ENCODE measurements around the gene SERPINI2. TPM values are rescaled to one million over a fixed set of nuclear protein-coding genes. Genes with fewer than 3 reads are reported as not detected.
"Not testable (repeated sequence)": the region's sequence is repeated elsewhere in the genome, so short reads cannot be mapped to it uniquely, and the experiment has no call there.

Gene SERPINI2
- total RNA-seq, 1 experiment from 2014 or later, result not detected

- DNase-seq, result no peak
- H3K4me1 Mint-ChIP-seq (ENCODE audit: low read depth, unreplicated experiment), result no peaks in the 10 kb centered on the region
- intact Hi-C loops (cut with micrococcal nuclease; ENCODE audit: unreplicated experiment), result no loop called here
- CTCF ChIA-PET, result no interaction called here
- no TSS peak for BruUV-seq (replicated peaks)
- no peaks in the 10 kb centered on the region for H3K36me3 Mint-ChIP-seq (ENCODE audit: insufficient read depth, unreplicated experiment)
- H3K4me3 Mint-ChIP-seq (ENCODE audit: low read depth, unreplicated experiment), result no peak overlapping the region
- H3K27me3 Mint-ChIP-seq (ENCODE audit: unreplicated experiment), result no peaks in the 10 kb centered on the region
- no peaks in the 10 kb centered on the region for H3K9me3 Mint-ChIP-seq (ENCODE audit: low read depth, unreplicated experiment)
- TF ChIP-seq, protein P1, sequence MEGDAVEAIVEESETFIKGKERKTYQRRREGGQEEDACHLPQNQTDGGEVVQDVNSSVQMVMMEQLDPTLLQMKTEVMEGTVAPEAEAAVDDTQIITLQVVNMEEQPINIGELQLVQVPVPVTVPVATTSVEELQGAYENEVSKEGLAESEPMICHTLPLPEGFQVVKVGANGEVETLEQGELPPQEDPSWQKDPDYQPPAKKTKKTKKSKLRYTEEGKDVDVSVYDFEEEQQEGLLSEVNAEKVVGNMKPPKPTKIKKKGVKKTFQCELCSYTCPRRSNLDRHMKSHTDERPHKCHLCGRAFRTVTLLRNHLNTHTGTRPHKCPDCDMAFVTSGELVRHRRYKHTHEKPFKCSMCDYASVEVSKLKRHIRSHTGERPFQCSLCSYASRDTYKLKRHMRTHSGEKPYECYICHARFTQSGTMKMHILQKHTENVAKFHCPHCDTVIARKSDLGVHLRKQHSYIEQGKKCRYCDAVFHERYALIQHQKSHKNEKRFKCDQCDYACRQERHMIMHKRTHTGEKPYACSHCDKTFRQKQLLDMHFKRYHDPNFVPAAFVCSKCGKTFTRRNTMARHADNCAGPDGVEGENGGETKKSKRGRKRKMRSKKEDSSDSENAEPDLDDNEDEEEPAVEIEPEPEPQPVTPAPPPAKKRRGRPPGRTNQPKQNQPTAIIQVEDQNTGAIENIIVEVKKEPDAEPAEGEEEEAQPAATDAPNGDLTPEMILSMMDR (IDR thresholded peaks at IDR 0.05; ENCODE audit: unreplicated experiment), result no peak
- H3K27ac Mint-ChIP-seq (ENCODE audit: unreplicated experiment), result no peak overlapping the region
These were observed 32.6 kb downstream of the SERPINI2 start for GRCh38 chr3:167441256-167441655.

GRCh38 chr3:167437428-167438139 is 36.3 kb downstream of the SERPINI2 start:
- CTCF ChIA-PET, result no interaction called here
- BruUV-seq (replicated peaks), result no TSS peak
- H3K27ac Mint-ChIP-seq (ENCODE audit: unreplicated experiment), result no peak overlapping the region

GRCh38 chr3:167426962-167427361 is 46.9 kb downstream of the SERPINI2 start:
- H3K36me3 Mint-ChIP-seq (ENCODE audit: insufficient read depth, unreplicated experiment); DNase-seq; H3K4me3 Mint-ChIP-seq (ENCODE audit: low read depth, unreplicated experiment); intact Hi-C loops (cut with micrococcal nuclease; ENCODE audit: unreplicated experiment); H3K27ac Mint-ChIP-seq (ENCODE audit: unreplicated experiment); CTCF ChIA-PET; BruUV-seq (replicated peaks); H3K4me1 Mint-ChIP-seq (ENCODE audit: low read depth, unreplicated experiment); H3K9me3 Mint-ChIP-seq (ENCODE audit: low read depth, unreplicated experiment): not testable (repeated sequence)
- peaks cover 22% of the 10 kb centered on the region for H3K27me3 Mint-ChIP-seq (ENCODE audit: unreplicated experiment)

More at GRCh38 chr3:167437428-167438139, 36.3 kb downstream of the SERPINI2 start:
- H3K27me3 Mint-ChIP-seq (ENCODE audit: unreplicated experiment), result peaks cover 4% of the 10 kb centered on the region
- H3K4me1 Mint-ChIP-seq (ENCODE audit: low read depth, unreplicated experiment), result no peaks in the 10 kb centered on the region
- DNase-seq, result no peak
- TF ChIP-seq, protein P1 (IDR thresholded peaks at IDR 0.05; ENCODE audit: unreplicated experiment), result no peak
- no peaks in the 10 kb centered on the region for H3K9me3 Mint-ChIP-seq (ENCODE audit: low read depth, unreplicated experiment)
- H3K4me3 Mint-ChIP-seq (ENCODE audit: low read depth, unreplicated experiment), result no peak overlapping the region
- H3K36me3 Mint-ChIP-seq (ENCODE audit: insufficient read depth, unreplicated experiment), result no peaks in the 10 kb centered on the region
- intact Hi-C loops (cut with micrococcal nuclease; ENCODE audit: unreplicated experiment), result no loop called here

DNA sequence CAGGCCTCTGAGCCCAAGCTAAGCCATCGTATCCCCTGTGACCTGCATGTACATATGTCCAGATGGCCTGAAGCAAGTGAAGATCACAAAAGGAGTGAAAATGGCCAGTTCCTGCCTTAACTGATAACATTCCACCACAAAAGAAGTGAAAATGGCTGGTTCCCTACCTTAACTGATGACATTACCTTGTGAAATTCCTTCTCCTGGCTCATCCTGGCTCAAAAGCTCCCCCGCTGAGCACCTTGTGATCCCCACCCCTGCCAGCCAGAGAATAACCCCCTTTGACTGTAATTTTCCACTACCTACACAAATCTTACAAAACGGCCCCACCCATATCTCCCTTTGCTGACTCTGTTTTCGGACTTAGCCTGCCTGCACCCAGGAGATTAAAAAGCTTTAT is 51.4 kb downstream of the SERPINI2 start:
- H3K27ac Mint-ChIP-seq (ENCODE audit: unreplicated experiment); DNase-seq; H3K9me3 Mint-ChIP-seq (ENCODE audit: low read depth, unreplicated experiment); H3K36me3 Mint-ChIP-seq (ENCODE audit: insufficient read depth, unreplicated experiment); intact Hi-C loops (cut with micrococcal nuclease; ENCODE audit: unreplicated experiment); CTCF ChIA-PET; H3K4me3 Mint-ChIP-seq (ENCODE audit: low read depth, unreplicated experiment); BruUV-seq (replicated peaks); H3K4me1 Mint-ChIP-seq (ENCODE audit: low read depth, unreplicated experiment): not testable (repeated sequence)
- peaks cover 16% of the 10 kb centered on the region for H3K27me3 Mint-ChIP-seq (ENCODE audit: unreplicated experiment)

- CTCF ChIA-PET, result interaction anchor here (1.0 kb wide), 1 partner anchor 12 kb away, joined by 3 read pairs; no protein-coding TSS in a partner anchor
- Mint-ChIP-seq H3K4me3 (ENCODE audit: low read depth, unreplicated experiment) (no peak overlapping the region), H3K27me3 (ENCODE audit: unreplicated experiment) (no peaks in the 10 kb centered on the region), H3K36me3 (ENCODE audit: insufficient read depth, unreplicated experiment) (no peaks in the 10 kb centered on the region), H3K4me1 (ENCODE audit: low read depth, unreplicated experiment) (peaks cover 6% of the 10 kb centered on the region), H3K27ac (ENCODE audit: unreplicated experiment) (no peak overlapping the region), H3K9me3 (ENCODE audit: low read depth, unreplicated experiment) (peaks cover 1% of the 10 kb centered on the region)
- no TSS peak for BruUV-seq (replicated peaks)
- DNase-seq, result no peak
- intact Hi-C loops (cut with micrococcal nuclease; ENCODE audit: unreplicated experiment), result loop anchor here (5.0 kb wide), 1 partner anchor 633 kb away; no protein-coding TSS in a partner anchor
- TF ChIP-seq, protein P1 (IDR thresholded peaks at IDR 0.05; ENCODE audit: unreplicated experiment), result no peak
These were observed 64.2 kb downstream of the SERPINI2 start for GRCh38 chr3:167409611-167410010.
